GM15510 (cell line): ENCODE results near the gene PDE11A.

Source experiments
- POLR2A ChIP-seq: IDR thresholded peaks from 3 replicates; pipeline ENCODE4 v1.6.1; 2011; ENCODE audit warnings: borderline replicate concordance; ENCODE audit not compliant: insufficient read length; ENCODE audit errors: extremely low read depth

The PDE11A gene

DNA sequence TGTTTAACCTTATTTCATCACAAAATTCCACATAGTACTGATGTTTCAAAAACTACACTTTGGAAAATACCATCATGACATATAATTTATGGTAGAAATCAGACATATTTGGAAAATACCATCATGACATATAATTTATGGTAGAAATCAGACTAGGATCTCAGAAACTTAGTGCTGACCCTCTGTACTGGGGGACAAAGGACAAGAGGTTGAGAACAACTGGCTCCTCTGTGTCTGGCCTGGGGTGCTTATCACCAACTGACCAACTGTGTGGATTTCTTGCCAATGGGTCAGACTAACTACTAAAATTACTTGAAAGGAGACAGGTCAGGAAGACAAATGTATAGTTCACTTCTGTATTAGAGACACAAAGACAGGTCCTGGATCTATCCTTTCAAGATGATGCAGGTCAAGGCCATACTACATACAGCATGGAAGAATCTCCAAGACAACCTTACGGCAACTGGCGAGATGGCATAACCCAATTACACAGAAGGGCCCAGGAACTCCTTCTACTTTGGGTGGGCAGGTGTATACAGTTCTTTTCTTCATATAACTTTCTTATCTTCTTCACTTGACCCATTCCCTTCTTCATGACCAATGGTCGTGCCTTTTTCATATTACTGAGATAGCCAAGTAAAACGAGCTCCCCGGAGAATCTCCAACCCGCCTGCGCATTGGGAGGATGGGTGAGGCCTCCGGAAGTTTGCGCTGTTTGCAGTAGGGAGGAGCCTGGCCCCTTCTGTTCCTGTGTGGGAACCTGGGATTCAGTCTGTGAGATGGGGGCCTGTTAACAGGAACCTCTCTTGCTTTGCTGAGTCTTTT lies 389.5 kb downstream of the PDE11A start:
- TF ChIP-seq POLR2A: no peak

GRCh38 chr2:177682006-177682405 lies 390.6 kb downstream of the PDE11A start:
- TF ChIP-seq POLR2A: no peak

GRCh38 chr2:177680866-177681712 lies 391.5 kb downstream of the PDE11A start:
- TF ChIP-seq POLR2A: no peak

GRCh38 chr2:177679611-177680605 lies 392.7 kb downstream of the PDE11A start:
- no peak for TF ChIP-seq POLR2A

GRCh38 chr2:177678939-177679338 lies 393.6 kb downstream of the PDE11A start:
- TF ChIP-seq POLR2A: no peak

DNA sequence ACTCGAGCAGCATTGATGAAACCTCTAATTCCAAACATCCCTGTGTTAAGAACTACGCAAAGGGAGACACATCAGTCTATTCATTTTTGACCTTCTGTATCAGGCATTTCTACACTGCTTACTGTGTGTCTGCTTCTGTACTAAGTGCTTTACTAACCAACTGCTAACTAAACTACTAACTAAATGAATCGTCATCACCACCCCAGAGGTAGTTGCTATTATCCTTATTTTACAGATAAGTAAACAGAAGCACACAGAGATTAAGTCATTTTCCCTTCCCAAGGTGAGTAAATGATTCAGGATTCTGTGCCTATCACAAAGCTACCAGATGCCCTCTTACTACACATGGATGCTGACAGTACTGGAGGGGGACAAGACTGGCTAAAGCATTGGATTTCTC lies 395.9 kb downstream of the PDE11A start:
- TF ChIP-seq POLR2A: no peak

GRCh38 chr2:177675825-177676224 lies 396.8 kb downstream of the PDE11A start:
- no peak for TF ChIP-seq POLR2A

GRCh38 chr2:177675350-177675821 lies 397.2 kb downstream of the PDE11A start:
- TF ChIP-seq POLR2A: no peak

DNA sequence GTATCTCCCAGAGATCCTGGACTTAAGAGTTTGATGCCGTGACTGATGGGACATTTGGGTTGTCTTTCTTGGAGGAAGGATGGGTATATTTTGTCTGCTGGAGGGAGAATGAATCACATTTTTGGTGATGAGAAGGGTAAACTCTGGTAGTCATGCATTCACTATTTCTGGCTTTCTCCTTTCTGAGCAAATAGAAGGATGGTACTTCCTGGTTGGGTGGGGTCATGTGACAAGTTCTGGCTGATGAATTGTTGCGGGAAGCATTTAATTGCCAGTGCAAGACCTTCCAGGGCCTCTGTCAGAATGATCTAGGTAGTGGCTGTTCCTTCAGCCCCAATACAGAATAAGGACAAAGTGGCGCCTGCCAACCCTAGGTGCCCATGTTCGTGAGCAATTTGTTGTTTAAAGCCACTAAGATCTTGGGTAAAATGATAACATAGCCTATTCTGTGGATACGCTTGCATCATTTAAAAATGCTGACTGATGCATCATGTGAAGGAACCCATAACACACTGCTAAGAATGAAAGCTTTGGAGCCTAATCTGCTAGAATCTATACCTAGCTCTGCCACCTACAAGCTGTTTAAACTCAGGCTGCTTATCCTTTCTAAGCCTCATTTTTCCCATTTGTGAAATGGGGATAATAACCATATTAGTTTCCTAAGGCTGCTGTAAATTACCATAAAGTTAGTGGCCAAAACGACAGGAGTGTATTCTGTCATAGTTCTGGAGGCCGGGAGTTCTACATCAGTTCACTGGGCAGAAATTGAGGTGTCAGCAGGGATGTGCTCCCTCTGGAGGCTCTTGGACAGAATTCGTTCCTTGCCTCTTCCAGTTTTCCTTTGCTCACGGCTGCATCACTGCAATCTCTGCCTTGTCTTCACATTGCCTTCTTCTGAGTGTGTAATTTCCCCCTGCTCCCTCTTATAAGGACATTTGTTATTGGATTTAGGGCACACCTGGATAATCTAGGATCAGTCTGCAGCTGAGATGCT lies 398.7 kb downstream of the PDE11A start:
- TF ChIP-seq POLR2A: no peak

GRCh38 chr2:177671662-177672061 lies 400.9 kb downstream of the PDE11A start:
- TF ChIP-seq POLR2A: no peak

GRCh38 chr2:177670791-177671535 lies 401.6 kb downstream of the PDE11A start:
- no peak for TF ChIP-seq POLR2A

GRCh38 chr2:177669625-177670330 lies 402.8 kb downstream of the PDE11A start:
- TF ChIP-seq POLR2A: no peak
